ENCODE results near the gene VPS41. TPM values are rescaled to one million over a fixed set of nuclear protein-coding genes. Genes with fewer than 3 reads are reported as not detected.

VPS41 gene
- total RNA-seq, 2 donors from 2014 or later = 71.7 to 84.6 TPM

DNA sequence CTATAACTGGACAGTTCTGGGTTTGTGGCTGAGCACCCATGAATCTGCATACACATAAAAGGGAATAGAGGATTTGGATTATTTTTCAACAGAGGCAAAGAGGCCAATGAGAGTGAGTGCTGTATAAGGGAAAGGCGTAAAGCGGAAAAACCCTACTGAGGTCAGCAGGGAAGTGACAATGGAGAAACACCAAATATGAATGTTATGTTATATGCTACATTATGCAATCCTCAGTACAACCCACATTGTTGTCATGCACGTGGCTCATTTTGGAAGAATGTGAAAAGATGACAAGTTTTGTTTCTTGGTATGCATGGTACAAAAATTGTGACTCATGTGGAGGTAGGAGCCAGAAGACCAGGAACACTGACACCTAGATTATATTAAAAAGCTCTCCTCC is 164.2 kb downstream of the VPS41 start:
- H3K27ac Mint-ChIP-seq = no peak overlapping the region
- peaks cover 6 to 12% of the 10 kb centered on the region in 2 donors for H3K36me3 Mint-ChIP-seq
- DNase-seq (ENCODE audit: low spot score in 2 of 2) (peak in 1 of 2 donors; percentile 10), ATAC-seq (peak; percentile 85 to 89)
- no peaks in the 10 kb centered on the region for H3K9me3 Mint-ChIP-seq

DNA sequence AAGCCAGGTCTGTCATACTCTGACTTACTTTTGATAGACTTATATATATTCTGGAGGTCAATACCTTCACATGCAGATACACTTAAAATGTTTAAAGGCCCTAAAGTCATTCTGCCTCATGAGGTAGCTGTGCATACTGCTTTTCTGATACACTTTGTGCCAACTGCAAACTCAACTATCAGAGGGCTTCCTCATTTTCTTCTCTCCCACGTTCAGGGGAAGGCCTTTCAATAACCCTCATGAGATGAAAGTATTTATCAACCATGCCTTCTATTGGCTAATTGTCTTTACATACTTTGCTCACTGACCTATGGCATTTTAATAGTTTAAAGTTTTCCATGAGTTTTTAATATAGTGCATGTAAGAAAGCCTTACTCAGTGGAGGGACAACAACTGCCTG is 165.1 kb downstream of the VPS41 start:
- DNase-seq (ENCODE audit: low spot score in 2 of 2) (no peak), ATAC-seq (no peak)
- Mint-ChIP-seq H3K36me3 (peaks cover 6 to 12% of the 10 kb centered on the region in 2 donors), H3K9me3 (no peaks in the 10 kb centered on the region), H3K27ac (no peak overlapping the region)

- DNase-seq (ENCODE audit: low spot score in 2 of 2) (no peak), ATAC-seq (no peak)
- peaks cover 6 to 12% of the 10 kb centered on the region in 2 donors for H3K36me3 Mint-ChIP-seq
- H3K9me3 Mint-ChIP-seq = no peaks in the 10 kb centered on the region
- H3K27ac Mint-ChIP-seq = no peak overlapping the region
Measured at GRCh38 chr7:38740041-38740440, 168.9 kb downstream of the VPS41 start.

- Mint-ChIP-seq H3K36me3 (peaks cover 7 to 12% of the 10 kb centered on the region in 2 donors), H3K27ac (no peak overlapping the region)
- no peak for ATAC-seq
Measured at GRCh38 chr7:38736138-38736537, 172.9 kb downstream of the VPS41 start.

DNA sequence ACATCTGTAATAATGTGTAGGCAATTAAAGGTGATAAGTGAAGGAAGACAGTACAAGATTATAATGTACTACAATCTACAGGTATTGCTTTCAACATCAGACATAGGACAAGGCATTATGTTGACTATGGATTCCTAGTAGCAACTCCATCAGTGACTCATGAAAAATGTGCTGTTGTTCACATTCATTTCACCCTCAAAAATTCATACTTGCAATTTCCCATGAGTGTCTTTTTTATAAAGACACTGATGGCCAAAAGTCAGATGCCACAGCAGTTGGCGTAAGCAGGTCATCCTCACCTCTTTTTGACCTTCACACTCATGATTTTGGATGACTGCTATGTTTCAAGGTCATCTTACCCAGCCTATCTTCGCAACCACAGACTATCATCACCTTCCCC is 177.8 kb downstream of the VPS41 start:
- Mint-ChIP-seq H3K36me3 (peaks cover 0 to 12% of the 10 kb centered on the region in 2 donors), H3K27ac (no peak overlapping the region), H3K9me3 (no peaks in the 10 kb centered on the region)
- ATAC-seq = peak in 1 of 2 donors; percentile 40
- no peak for DNase-seq (ENCODE audit: low spot score in 2 of 2)

More at GRCh38 chr7:38736138-38736537, 172.9 kb downstream of the VPS41 start:
- DNase-seq (ENCODE audit: low spot score in 2 of 2) = no peak
- no peaks in the 10 kb centered on the region for H3K9me3 Mint-ChIP-seq

- Mint-ChIP-seq H3K36me3 (peaks cover 0 to 6% of the 10 kb centered on the region in 2 donors), H3K9me3 (no peaks in the 10 kb centered on the region), H3K27ac (no peak overlapping the region)
- ATAC-seq (no peak), DNase-seq (ENCODE audit: low spot score in 2 of 2) (no peak)
Measured at GRCh38 chr7:38728145-38728544, 180.8 kb downstream of the VPS41 start.

DNA sequence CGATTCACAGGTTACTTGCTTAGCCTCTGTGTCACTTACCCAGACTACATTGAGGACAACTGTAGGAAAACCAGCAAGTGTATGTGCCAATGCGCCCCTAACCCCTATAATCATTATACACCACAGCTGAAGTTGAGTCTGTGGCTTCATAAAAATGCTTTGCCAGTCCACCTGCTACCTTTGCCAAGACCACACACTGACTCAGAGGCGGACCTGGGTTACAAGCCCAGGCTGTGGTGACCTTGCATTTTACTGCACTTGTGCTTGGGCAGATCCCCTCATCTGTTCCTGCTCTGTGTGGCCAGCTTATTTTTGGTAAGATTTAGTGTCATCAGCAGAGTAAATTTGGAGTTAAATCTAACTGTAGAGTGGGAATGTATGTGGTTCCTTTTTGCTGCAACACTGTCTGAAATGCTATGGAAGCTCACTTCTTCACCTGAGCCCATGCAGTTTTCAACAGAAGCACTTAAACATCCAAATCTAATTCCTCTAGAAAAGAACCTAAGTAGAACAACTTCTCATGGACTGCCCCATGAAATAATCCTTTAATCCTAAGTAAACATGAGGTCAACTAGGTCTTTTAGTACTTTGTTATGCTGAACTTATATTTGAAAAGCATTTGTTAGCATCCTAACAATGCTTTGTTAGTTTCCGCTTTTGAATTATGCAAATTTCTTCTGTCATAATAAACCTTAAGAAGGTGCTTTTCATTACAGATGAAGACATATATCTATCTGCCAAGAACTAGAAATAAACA is 181.6 kb downstream of the VPS41 start:
- ATAC-seq (no peak), DNase-seq (ENCODE audit: low spot score in 2 of 2) (no peak)
- H3K27ac Mint-ChIP-seq = peak overlapping the region in 1 of 2 donors; percentile 41
- no peaks in the 10 kb centered on the region for H3K9me3 Mint-ChIP-seq
- H3K36me3 Mint-ChIP-seq = peaks cover 0 to 6% of the 10 kb centered on the region in 2 donors

DNA sequence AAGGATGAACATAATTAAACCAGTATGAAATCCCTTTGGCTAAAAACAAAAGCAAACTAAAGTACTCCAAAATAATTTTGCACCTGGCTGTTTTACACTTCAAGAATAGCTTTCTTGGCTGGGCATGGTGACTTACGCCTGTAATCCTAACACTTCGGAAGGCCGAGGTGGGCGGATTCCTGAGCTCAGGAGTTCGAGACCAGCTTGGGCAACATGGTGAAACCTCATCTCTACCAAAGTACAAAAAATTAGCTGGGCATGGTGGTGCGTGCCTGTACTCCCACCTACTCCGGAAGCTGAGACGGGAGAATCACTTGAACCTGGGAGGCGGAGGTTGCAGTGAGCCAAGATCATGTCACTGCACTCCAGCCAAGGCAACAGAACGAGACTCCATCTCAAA is 185.7 kb downstream of the VPS41 start:
- ATAC-seq (no peak), DNase-seq (ENCODE audit: low spot score in 2 of 2) (no peak)
- Mint-ChIP-seq H3K36me3 (peaks cover 20 to 26% of the 10 kb centered on the region in 2 donors), H3K27ac (no peak overlapping the region), H3K9me3 (peaks cover 5 to 8% of the 10 kb centered on the region in 2 donors)

DNA sequence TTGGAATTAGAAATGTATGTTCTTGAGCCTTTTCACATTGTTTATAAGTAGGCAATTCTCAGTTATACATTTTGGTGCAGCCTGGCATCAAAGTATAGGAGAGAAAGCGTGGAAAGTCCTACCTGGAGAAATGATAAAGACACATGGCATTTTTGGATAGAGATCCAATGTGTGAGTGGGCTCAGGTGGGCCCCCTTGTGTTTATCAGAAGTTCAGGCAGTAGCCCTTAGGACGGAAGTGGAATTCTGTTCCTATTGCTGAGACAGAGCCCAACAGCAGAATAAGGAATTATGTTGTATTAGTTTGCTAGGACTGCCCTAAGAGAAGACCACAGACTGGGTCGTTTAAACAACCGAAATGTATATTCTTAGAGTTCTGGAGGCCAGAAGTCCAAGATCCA is 192.6 kb downstream of the VPS41 start:
- Mint-ChIP-seq H3K36me3 (peaks cover 29 to 33% of the 10 kb centered on the region in 2 donors), H3K9me3 (peaks cover 13 to 24% of the 10 kb centered on the region in 2 donors), H3K27ac (no peak overlapping the region)
- DNase-seq (ENCODE audit: low spot score in 2 of 2) (no peak), ATAC-seq (no peak)

GRCh38 chr7:38709123-38709522 is 199.9 kb downstream of the VPS41 start:
- H3K27ac Mint-ChIP-seq = no peak overlapping the region
- peaks cover 0 to 5% of the 10 kb centered on the region in 2 donors for H3K9me3 Mint-ChIP-seq
- H3K36me3 Mint-ChIP-seq = peaks cover 0 to 5% of the 10 kb centered on the region in 2 donors
- DNase-seq (ENCODE audit: low spot score in 2 of 2) (no peak), ATAC-seq (peak in 1 of 2 donors; percentile 87)

DNA sequence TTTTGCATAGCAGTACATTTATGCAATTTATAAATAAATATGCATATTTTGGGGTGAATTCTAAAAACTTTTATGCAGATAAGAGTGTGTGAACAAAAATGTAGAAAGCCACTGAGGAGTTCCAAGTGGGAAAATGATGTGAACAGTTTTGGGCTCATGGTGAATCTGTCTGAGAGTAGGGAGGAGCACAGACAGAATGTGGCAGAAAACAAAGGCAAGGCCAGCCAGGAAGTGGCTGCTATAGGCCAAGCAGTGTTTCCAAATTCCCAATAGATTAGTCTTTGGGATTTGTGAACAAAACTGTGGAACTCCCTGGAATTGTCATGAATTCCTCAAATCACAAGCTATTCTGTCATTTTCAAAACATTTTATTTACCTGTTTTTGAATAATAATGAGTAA is 204.2 kb downstream of the VPS41 start:
- no peak for ATAC-seq
- H3K36me3 Mint-ChIP-seq = peaks cover 0 to 5% of the 10 kb centered on the region in 2 donors

DNA sequence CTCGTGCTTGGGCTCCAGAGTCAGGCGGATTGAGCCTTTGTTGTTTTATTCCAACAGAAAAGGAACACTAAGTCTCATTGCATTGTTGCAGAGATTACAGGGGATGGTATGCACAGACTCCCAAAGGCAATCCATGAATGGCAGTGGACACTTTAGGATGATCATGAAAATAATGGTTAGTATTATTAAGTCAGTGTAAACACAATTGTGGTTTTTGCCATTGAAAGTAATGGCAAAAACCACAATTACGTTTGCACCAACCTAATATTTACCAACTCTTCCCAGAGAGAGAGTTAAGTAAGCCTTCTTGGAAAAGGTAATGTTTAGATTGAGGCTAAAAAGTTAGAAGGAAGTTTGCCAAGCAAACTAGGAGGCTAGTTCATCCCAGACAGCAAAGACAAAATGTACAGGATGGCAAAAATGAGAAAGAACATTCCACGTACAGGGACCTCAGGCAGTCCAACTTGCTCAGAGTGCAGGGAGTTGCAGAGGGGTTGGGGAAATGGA is 204.9 kb downstream of the VPS41 start:
- peaks cover 0 to 5% of the 10 kb centered on the region in 2 donors for H3K9me3 Mint-ChIP-seq
- DNase-seq (ENCODE audit: low spot score in 2 of 2) (no peak), ATAC-seq (no peak)
- peaks cover 0 to 5% of the 10 kb centered on the region in 2 donors for H3K36me3 Mint-ChIP-seq
- no peak overlapping the region for H3K27ac Mint-ChIP-seq

More for the DNA sequence above, 204.2 kb downstream of the VPS41 start:
- DNase-seq (ENCODE audit: low spot score in 2 of 2) = no peak
- H3K27ac Mint-ChIP-seq = no peak overlapping the region
- H3K9me3 Mint-ChIP-seq = peaks cover 0 to 5% of the 10 kb centered on the region in 2 donors

DNA sequence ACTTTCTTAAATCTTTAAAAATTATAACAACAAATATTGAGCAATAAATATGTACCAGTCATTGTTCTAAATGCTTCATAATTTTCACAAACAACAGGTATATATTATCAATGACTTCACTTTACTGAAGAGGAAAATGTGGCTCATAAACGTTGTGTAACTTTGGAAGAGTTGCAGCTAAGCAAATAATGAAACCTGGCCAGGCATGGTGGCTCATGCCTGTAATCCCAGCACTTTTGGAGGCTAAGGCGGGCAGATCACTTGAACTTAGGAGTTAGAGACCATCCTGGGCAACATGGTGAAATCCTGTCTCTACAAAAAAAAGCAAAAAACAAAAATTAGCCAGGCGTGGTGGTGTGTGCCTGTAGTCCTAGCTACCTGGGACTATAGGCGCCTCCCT is 205.9 kb downstream of the VPS41 start:
- DNase-seq (ENCODE audit: low spot score in 2 of 2) (no peak), ATAC-seq (no peak)
- no peak overlapping the region for H3K27ac Mint-ChIP-seq

GRCh38 chr7:38702002-38702535 is 206.9 kb downstream of the VPS41 start:
- Mint-ChIP-seq H3K36me3 (no peaks in the 10 kb centered on the region), H3K9me3 (peaks cover 0 to 5% of the 10 kb centered on the region in 2 donors)
- no peak for ATAC-seq

More for the DNA sequence above, 205.9 kb downstream of the VPS41 start:
- Mint-ChIP-seq H3K9me3 (peaks cover 2 to 5% of the 10 kb centered on the region in 2 donors), H3K36me3 (peaks cover 0 to 5% of the 10 kb centered on the region in 2 donors)

GRCh38 chr7:38700116-38700515 is 208.9 kb downstream of the VPS41 start:
- Mint-ChIP-seq H3K9me3 (peaks cover 0 to 5% of the 10 kb centered on the region in 2 donors), H3K27ac (no peak overlapping the region), H3K36me3 (no peaks in the 10 kb centered on the region)
- DNase-seq (ENCODE audit: low spot score in 2 of 2) = no peak
- no peak for ATAC-seq

More at GRCh38 chr7:38702002-38702535, 206.9 kb downstream of the VPS41 start:
- no peak overlapping the region for H3K27ac Mint-ChIP-seq
- no peak for DNase-seq (ENCODE audit: low spot score in 2 of 2)

DNA sequence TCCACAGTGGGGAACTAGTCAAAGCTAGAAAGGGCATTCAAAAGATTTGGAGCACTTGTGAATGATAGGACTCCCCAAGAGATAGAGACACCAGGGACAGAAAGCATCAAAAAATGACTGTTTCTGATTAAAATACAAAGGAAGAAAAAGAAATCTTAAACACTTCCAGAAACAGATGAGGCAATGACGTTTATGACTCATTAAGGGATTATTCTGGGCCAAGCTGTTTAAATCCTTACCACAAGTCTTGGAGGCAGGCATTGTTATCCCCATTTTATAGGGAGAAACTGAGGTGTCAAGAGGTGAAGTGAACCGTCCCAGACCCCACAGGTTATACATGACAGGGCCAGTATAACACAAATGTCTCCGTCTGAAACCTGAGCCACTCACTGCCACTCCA is 209.5 kb downstream of the VPS41 start:
- Mint-ChIP-seq H3K27ac (no peak overlapping the region), H3K9me3 (peaks cover 3 to 5% of the 10 kb centered on the region in 2 donors), H3K36me3 (no peaks in the 10 kb centered on the region)
- ATAC-seq (no peak), DNase-seq (ENCODE audit: low spot score in 2 of 2) (no peak)

- ATAC-seq = no peak
- H3K36me3 Mint-ChIP-seq = peaks cover 0 to 6% of the 10 kb centered on the region in 2 donors
- H3K9me3 Mint-ChIP-seq = peaks cover 3 to 5% of the 10 kb centered on the region in 2 donors
- no peak for DNase-seq (ENCODE audit: low spot score in 2 of 2)
- no peak overlapping the region for H3K27ac Mint-ChIP-seq
Measured at GRCh38 chr7:38694326-38694725, 214.7 kb downstream of the VPS41 start.
